Chondrocyte (in vitro differentiated cells): ENCODE data around the gene GRXCR2. TPM values are rescaled to one million over a fixed set of nuclear protein-coding genes. Genes with fewer than 3 reads are reported as not detected.
A peak's percentile ranks its signal among the peaks of the same experiment; 100 is the strongest.

Experiments
- DNase-seq: peaks from one replicate; pipeline ENCODE4 v3.0.0; 2021; ENCODE audit warnings: mixed read lengths, low spot score
- H3K27ac Mint-ChIP-seq: one replicate; pipeline ENCODE4 v1.8.0; 2021; ENCODE audit warnings: mild to moderate bottlenecking, moderate library complexity, mixed read lengths; ENCODE audit not compliant: unreplicated experiment
- H3K27me3 Mint-ChIP-seq: 2 replicates; pipeline ENCODE4 v1.8.0; 2021; ENCODE audit warnings: low read depth, mixed read lengths
- H3K36me3 Mint-ChIP-seq: 2 replicates; pipeline ENCODE4 v1.8.0; 2021; ENCODE audit warnings: low read depth, mixed read lengths
- H3K4me1 Mint-ChIP-seq: 2 replicates; pipeline ENCODE4 v1.8.0; 2021; ENCODE audit warnings: low read depth, mild to moderate bottlenecking, mixed read lengths
- H3K4me3 Mint-ChIP-seq: one replicate; pipeline ENCODE4 v1.8.0; 2021; ENCODE audit warnings: mild to moderate bottlenecking, moderate library complexity, mixed read lengths; ENCODE audit not compliant: unreplicated experiment
- H3K9me3 Mint-ChIP-seq: 2 replicates; pipeline ENCODE4 v1.8.0; 2021; ENCODE audit warnings: low read depth, mixed read lengths
- CTCF ChIP-seq: fragments of 200-600 bp; sonication (generic); IDR thresholded peaks from 2 replicates; pipeline ENCODE4 v1.5.0; 2021; ENCODE audit warnings: antibody characterized with exemption, mild to moderate bottlenecking, moderate library complexity
- long read RNA-seq: library from polyadenylated mRNA; stranded (forward); transcript quantifications from one replicate; pipeline ENCODE4 v2.0.0, GENCODE V29; 2021
- total RNA-seq: library from RNA; stranded (reverse); gene quantifications from 3 replicates; pipeline ENCODE4 v1.2.1, GENCODE V29; 2021

Gene GRXCR2
- not detected in 3 replicates for total RNA-seq
- long read RNA-seq, result 0 reads

GRCh38 chr5:145872914-145873313, at the start of gene GRXCR2:
TSS of gene GRXCR2 (minus strand) at chr5:145873014. CDS start at chr5:145872968, 46 bp downstream.
- DNase-seq, result no peak
- no peaks in the 10 kb centered on the region for H3K36me3 Mint-ChIP-seq
- H3K27ac Mint-ChIP-seq, result no peak within 1 kb of the TSS
- H3K9me3 Mint-ChIP-seq, result no peaks in the 10 kb centered on the region
- TF ChIP-seq CTCF, result no peak
- no peaks in the 10 kb centered on the region for H3K27me3 Mint-ChIP-seq
- no peak within 1 kb of the TSS for H3K4me3 Mint-ChIP-seq
- no peaks in the 10 kb centered on the region for H3K4me1 Mint-ChIP-seq

- Mint-ChIP-seq H3K9me3 (peaks cover 2% of the 10 kb centered on the region), H3K36me3 (no peaks in the 10 kb centered on the region), H3K27ac (no peak overlapping the region), H3K4me3 (no peak overlapping the region), H3K4me1 (peaks cover 25% of the 10 kb centered on the region), H3K27me3 (no peaks in the 10 kb centered on the region)
- no peak for DNase-seq
- no peak for TF ChIP-seq CTCF
Observed at GRCh38 chr5:145922059-145922458, 49.2 kb upstream of the GRXCR2 start.

- no peak for DNase-seq
- Mint-ChIP-seq H3K4me1 (peaks cover 27% of the 10 kb centered on the region), H3K9me3 (no peaks in the 10 kb centered on the region), H3K4me3 (no peak overlapping the region), H3K36me3 (no peaks in the 10 kb centered on the region), H3K27me3 (no peaks in the 10 kb centered on the region), H3K27ac (no peak overlapping the region)
- TF ChIP-seq CTCF, result no peak
Observed at GRCh38 chr5:145921211-145921610, 48.4 kb upstream of the GRXCR2 start.

GRCh38 chr5:145920542-145921210, 47.9 kb upstream of the GRXCR2 start:
- Mint-ChIP-seq H3K4me1 (peaks cover 23% of the 10 kb centered on the region), H3K27me3 (no peaks in the 10 kb centered on the region), H3K9me3 (no peaks in the 10 kb centered on the region), H3K4me3 (no peak overlapping the region), H3K36me3 (no peaks in the 10 kb centered on the region), H3K27ac (no peak overlapping the region)
- TF ChIP-seq CTCF, result peak; percentile 8
- DNase-seq, result no peak

GRCh38 chr5:145919413-145919812, 46.6 kb upstream of the GRXCR2 start:
- H3K9me3 Mint-ChIP-seq, result no peaks in the 10 kb centered on the region
- TF ChIP-seq CTCF, result no peak
- H3K4me1 Mint-ChIP-seq, result peaks cover 12% of the 10 kb centered on the region
- no peak for DNase-seq
- H3K27me3 Mint-ChIP-seq, result no peaks in the 10 kb centered on the region
- H3K27ac Mint-ChIP-seq, result no peak overlapping the region
- H3K4me3 Mint-ChIP-seq, result no peak overlapping the region
- no peaks in the 10 kb centered on the region for H3K36me3 Mint-ChIP-seq
